ENCODE results near the gene MYO7A. TPM values are rescaled to one million over a fixed set of nuclear protein-coding genes. Genes with fewer than 3 reads are reported as not detected.

Gene MYO7A
- total and polyA plus RNA-seq, 2 of the 4 experiments (the other 2 are of a cell fraction), result 0.02 TPM; not detected in 1

- intact Hi-C loops (cut with micrococcal nuclease), result no loop called here
Observed at GRCh38 chr11:77093056-77093891, 34.8 kb upstream of the MYO7A start.

More at GRCh38 chr11:77093056-77093891, 34.8 kb upstream of the MYO7A start:
- peak overlapping the region; percentile 50 for H2AK9ac ChIP-seq (replicated peaks; ENCODE audit: low read depth, low read length, poor library complexity)
- H2BK120ac ChIP-seq (ENCODE audit: low read depth, low read length), result no peak overlapping the region
- H3K56ac ChIP-seq (ENCODE audit: extremely low read depth, insufficient read depth, low read length), result no peak overlapping the region
- TF ChIP-seq RFX5 (IDR thresholded peaks at IDR 0.05; ENCODE audit: low read depth, low read length) (no peak), RAD21 (IDR thresholded peaks at IDR 0.05; ENCODE audit: low read length) (no peak), SMC3 (IDR thresholded peaks at IDR 0.05; ENCODE audit: low read depth, low read length) (no peak), BHLHE40 (IDR thresholded peaks at IDR 0.05; ENCODE audit: low read depth, low read length) (no peak), ELK1 (IDR thresholded peaks at IDR 0.05; ENCODE audit: borderline replicate concordance, low read depth, low read length) (no peak), RCOR1 (IDR thresholded peaks at IDR 0.05; ENCODE audit: insufficient replicate concordance, low read length) (no peak), MAFK (IDR thresholded peaks at IDR 0.05; ENCODE audit: low read depth, low read length) (no peak), NFE2L2 (IDR thresholded peaks at IDR 0.05; ENCODE audit: low read depth, low read length) (no peak), CEBPB (IDR thresholded peaks at IDR 0.05; ENCODE audit: low read depth, low read length) (no peak), FOS (IDR thresholded peaks at IDR 0.05; ENCODE audit: low read depth, low read length) (no peak), CTCF (conservative IDR thresholded peaks at IDR 0.05; ENCODE audit: low read depth, low read length) (no peak), MAZ (IDR thresholded peaks at IDR 0.05; ENCODE audit: borderline replicate concordance, low read depth, low read length) (no peak), CHD1 (IDR thresholded peaks at IDR 0.05; ENCODE audit: low read depth, low read length) (no peak)
- H3K9ac ChIP-seq (ENCODE audit: low read depth, low read length), result no peak overlapping the region
- dilution Hi-C loops (cut with HindIII; ENCODE audit: low sequenced_read_pairs, unreplicated experiment), result no loop called here
- no peaks in the 10 kb centered on the region for H3K9me1 ChIP-seq (ENCODE audit: insufficient read depth, low read length)
- no peaks in the 10 kb centered on the region for H3K9me3 ChIP-seq (ENCODE audit: control insufficient read depth, insufficient read depth, low read length)
- ATAC-seq (ENCODE audit: low read depth), result no peak
- H2BK5ac ChIP-seq (ENCODE audit: low read depth, low read length, poor library complexity, severe bottlenecking), result no peak overlapping the region
- H2AFZ ChIP-seq (replicated peaks; ENCODE audit: low read length, poor library complexity), result peak overlapping the region; percentile 14
- ChIA-PET POLR2A (ENCODE audit: unreplicated experiment) (no interaction called here), CTCF (interaction anchor here (2.9 kb wide), 1 partner anchor 46 kb away, joined by 21 read pairs; no protein-coding TSS in a partner anchor)
- H4K20me1 ChIP-seq (ENCODE audit: insufficient read depth, low read length), result peaks cover 19% of the 10 kb centered on the region
- no peak overlapping the region for H4K91ac ChIP-seq (ENCODE audit: insufficient read depth, low read depth, low read length)
- no peak overlapping the region for H3K14ac ChIP-seq (replicated peaks; ENCODE audit: low read depth, low read length)
- no peak overlapping the region for H2BK20ac ChIP-seq (ENCODE audit: low read depth, low read length)
- H3K4me2 ChIP-seq (ENCODE audit: low read depth, low read length), result no peak overlapping the region
- WGBS, 2 experiments (ENCODE audit: extremely low coverage in 2 of 2, insufficient read length in 1 of 2), result 92% methylated on average over 16 of the region's 33 CpGs; no CpG with 5 or more reads in 1 of the 2 experiments
- peaks cover 2% of the 10 kb centered on the region for H3K36me3 ChIP-seq (ENCODE audit: control insufficient read depth, insufficient read depth, low read length)
- no peak overlapping the region for H3K18ac ChIP-seq (ENCODE audit: low read depth, low read length)
- H4K8ac ChIP-seq (ENCODE audit: low read depth in 2 of 2, low read length in 2 of 2), result no peak overlapping the region
- no peak overlapping the region for H3K4me3 ChIP-seq (ENCODE audit: insufficient read depth, low read depth, low read length)
- no peak overlapping the region for H4K5ac ChIP-seq (ENCODE audit: low read depth, low read length)
- H3K4ac ChIP-seq (ENCODE audit: low read depth, low read length), result no peak overlapping the region
- no peak for DNase-seq
- H3K4me1 ChIP-seq (ENCODE audit: control insufficient read depth, insufficient read depth, low read length), result no peaks in the 10 kb centered on the region
- no peak overlapping the region for H2AK5ac ChIP-seq (ENCODE audit: low read depth, low read length)
- in situ Hi-C loops (cut with MboI; ENCODE audit: low sequenced_read_pairs), result loop anchor here (5.0 kb wide), 1 partner anchor 46 kb away; no protein-coding TSS in a partner anchor
- H3K27ac ChIP-seq (ENCODE audit: insufficient read depth, low read length), result no peak overlapping the region
- H3K79me1 ChIP-seq (ENCODE audit: low read depth in 1 of 2, low read length in 2 of 2), result no peaks in the 10 kb centered on the region; a peak in 1 of 4 replicates
- no TSS peak for BruUV-seq (replicated peaks)
- no peak overlapping the region for H2BK15ac ChIP-seq (ENCODE audit: low read depth, low read length)
- no peak overlapping the region for H3K23ac ChIP-seq (ENCODE audit: low read depth, low read length)
- H3K27me3 ChIP-seq (ENCODE audit: control insufficient read depth, insufficient read depth, low read length), result no peaks in the 10 kb centered on the region
